GM12801 (cell line): Measurements from ENCODE around the gene DPP10.

Experiments
- CTCF ChIP-seq: IDR thresholded peaks from one replicate; pipeline ENCODE4 v1.5.1; 2011; ENCODE audit warnings: control low read depth; ENCODE audit not compliant: insufficient read length; ENCODE audit errors: extremely low read depth

The DPP10 gene

DNA sequence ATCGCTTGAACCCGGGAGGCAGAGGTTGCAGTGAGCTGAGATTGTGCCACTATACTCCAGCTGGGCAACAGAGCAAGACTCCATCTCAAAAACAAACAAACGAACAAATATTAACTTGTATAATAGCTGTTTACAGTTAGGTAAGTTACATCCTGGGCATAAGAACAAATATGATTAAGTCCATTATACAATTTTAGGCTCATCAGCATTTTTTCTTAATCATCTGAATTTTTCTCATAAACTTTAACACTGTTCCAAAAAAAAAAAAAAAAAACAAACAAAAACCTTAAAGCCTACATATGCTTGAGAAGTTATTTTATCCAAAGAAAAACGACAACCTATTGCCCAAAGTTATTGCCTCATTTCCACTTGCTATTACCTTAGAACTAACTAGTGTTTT lies 1042.5 kb downstream of the DPP10 start:
- no peak for TF ChIP-seq CTCF

GRCh38 chr2:115491186-115491793 lies 1048.8 kb downstream of the DPP10 start:
- no peak for TF ChIP-seq CTCF

GRCh38 chr2:115505331-115505730 lies 1062.9 kb downstream of the DPP10 start:
- no peak for TF ChIP-seq CTCF

- TF ChIP-seq CTCF, result no peak
Observed at GRCh38 chr2:115520727-115521126, 1078.3 kb downstream of the DPP10 start.

DNA sequence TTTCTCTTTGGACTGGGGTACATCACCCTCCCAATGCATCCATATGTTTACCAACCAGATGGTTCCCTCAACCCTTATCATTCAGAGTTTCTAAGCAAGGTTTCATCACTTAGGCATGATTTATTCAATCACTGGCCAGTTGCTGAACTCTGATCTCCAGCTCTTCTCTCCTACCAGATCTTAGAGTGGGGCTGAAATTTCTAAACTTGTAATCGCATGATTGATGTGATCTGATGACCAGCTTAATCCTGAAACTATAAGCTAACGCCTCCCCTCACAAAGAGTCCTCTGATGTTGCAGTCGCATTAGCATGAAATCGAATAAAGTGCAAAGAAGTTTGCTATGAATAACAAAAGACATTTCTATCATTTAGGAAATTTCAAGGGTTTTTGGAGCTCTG lies 1082.0 kb downstream of the DPP10 start:
- no peak for TF ChIP-seq CTCF

DNA sequence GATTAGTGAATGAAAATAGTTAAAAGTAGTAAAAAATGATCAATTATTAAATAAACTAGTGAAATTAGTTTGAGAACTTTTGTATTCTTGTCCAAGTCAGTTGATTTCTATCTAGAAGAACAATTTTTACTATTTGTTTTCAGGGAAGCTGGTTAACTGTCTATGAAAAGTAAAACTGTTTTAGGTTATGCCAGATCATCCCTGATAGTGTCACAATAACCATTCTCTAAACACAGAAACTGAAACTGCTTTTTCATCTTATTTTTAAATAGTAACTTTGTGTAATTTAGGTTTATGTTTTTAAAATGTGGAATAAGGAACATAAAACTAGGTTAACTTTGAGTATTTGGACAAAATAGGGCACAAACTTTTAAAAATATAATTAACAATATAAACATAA lies 1087.2 kb downstream of the DPP10 start:
- TF ChIP-seq CTCF, result no peak

DNA sequence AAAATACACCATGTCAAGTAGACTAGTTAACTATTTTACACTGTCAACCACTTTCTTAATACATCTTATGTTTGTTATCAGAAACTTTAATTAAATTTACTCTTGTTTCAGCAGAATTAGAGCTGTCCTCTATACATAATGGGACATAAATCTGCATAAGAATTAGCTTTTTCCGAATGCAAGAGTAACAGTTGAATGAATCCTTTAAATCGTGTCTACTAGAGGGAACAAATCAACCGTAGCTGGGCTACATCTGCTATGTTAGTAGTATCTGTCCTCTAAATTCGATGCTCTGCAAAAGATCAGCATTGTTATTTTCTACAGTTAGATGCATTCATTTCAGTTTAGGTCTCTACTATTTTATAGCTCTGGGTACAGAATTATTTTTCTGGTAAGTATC lies 1090.6 kb downstream of the DPP10 start:
- TF ChIP-seq CTCF, result no peak

- no peak for TF ChIP-seq CTCF
Observed at GRCh38 chr2:115541814-115542213, 1099.4 kb downstream of the DPP10 start.
